ENCODE data around the gene HUNK. TPM values are rescaled to one million over a fixed set of nuclear protein-coding genes. Genes with fewer than 3 reads are reported as not detected.

HUNK gene
- total and polyA plus RNA-seq, 2 of the 8 experiments (the other 6 are each of a cell fraction or from before 2014, with no cell fraction given): 1.9 to 10.2 TPM

DNA sequence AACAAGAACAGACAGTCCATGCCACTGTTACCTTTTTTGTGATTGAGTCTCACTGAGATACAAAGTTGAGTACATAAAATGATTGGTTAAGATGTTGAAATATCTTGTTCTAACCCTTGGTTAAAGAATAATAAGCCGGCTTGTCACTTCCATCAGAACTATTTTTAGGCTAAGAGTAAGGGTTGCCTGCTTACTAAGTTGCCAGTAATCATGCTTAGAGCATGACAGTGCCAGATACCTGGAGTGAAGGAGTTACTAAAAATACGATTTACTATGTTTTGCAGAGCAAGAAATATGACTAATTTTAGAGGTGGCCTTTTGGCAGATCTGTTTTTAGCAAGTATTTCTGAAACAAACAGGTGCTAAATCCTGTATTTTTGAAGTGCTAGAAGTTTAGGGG is 6.0 kb downstream of the HUNK start (continued):
- TF ChIP-seq, protein P1, sequence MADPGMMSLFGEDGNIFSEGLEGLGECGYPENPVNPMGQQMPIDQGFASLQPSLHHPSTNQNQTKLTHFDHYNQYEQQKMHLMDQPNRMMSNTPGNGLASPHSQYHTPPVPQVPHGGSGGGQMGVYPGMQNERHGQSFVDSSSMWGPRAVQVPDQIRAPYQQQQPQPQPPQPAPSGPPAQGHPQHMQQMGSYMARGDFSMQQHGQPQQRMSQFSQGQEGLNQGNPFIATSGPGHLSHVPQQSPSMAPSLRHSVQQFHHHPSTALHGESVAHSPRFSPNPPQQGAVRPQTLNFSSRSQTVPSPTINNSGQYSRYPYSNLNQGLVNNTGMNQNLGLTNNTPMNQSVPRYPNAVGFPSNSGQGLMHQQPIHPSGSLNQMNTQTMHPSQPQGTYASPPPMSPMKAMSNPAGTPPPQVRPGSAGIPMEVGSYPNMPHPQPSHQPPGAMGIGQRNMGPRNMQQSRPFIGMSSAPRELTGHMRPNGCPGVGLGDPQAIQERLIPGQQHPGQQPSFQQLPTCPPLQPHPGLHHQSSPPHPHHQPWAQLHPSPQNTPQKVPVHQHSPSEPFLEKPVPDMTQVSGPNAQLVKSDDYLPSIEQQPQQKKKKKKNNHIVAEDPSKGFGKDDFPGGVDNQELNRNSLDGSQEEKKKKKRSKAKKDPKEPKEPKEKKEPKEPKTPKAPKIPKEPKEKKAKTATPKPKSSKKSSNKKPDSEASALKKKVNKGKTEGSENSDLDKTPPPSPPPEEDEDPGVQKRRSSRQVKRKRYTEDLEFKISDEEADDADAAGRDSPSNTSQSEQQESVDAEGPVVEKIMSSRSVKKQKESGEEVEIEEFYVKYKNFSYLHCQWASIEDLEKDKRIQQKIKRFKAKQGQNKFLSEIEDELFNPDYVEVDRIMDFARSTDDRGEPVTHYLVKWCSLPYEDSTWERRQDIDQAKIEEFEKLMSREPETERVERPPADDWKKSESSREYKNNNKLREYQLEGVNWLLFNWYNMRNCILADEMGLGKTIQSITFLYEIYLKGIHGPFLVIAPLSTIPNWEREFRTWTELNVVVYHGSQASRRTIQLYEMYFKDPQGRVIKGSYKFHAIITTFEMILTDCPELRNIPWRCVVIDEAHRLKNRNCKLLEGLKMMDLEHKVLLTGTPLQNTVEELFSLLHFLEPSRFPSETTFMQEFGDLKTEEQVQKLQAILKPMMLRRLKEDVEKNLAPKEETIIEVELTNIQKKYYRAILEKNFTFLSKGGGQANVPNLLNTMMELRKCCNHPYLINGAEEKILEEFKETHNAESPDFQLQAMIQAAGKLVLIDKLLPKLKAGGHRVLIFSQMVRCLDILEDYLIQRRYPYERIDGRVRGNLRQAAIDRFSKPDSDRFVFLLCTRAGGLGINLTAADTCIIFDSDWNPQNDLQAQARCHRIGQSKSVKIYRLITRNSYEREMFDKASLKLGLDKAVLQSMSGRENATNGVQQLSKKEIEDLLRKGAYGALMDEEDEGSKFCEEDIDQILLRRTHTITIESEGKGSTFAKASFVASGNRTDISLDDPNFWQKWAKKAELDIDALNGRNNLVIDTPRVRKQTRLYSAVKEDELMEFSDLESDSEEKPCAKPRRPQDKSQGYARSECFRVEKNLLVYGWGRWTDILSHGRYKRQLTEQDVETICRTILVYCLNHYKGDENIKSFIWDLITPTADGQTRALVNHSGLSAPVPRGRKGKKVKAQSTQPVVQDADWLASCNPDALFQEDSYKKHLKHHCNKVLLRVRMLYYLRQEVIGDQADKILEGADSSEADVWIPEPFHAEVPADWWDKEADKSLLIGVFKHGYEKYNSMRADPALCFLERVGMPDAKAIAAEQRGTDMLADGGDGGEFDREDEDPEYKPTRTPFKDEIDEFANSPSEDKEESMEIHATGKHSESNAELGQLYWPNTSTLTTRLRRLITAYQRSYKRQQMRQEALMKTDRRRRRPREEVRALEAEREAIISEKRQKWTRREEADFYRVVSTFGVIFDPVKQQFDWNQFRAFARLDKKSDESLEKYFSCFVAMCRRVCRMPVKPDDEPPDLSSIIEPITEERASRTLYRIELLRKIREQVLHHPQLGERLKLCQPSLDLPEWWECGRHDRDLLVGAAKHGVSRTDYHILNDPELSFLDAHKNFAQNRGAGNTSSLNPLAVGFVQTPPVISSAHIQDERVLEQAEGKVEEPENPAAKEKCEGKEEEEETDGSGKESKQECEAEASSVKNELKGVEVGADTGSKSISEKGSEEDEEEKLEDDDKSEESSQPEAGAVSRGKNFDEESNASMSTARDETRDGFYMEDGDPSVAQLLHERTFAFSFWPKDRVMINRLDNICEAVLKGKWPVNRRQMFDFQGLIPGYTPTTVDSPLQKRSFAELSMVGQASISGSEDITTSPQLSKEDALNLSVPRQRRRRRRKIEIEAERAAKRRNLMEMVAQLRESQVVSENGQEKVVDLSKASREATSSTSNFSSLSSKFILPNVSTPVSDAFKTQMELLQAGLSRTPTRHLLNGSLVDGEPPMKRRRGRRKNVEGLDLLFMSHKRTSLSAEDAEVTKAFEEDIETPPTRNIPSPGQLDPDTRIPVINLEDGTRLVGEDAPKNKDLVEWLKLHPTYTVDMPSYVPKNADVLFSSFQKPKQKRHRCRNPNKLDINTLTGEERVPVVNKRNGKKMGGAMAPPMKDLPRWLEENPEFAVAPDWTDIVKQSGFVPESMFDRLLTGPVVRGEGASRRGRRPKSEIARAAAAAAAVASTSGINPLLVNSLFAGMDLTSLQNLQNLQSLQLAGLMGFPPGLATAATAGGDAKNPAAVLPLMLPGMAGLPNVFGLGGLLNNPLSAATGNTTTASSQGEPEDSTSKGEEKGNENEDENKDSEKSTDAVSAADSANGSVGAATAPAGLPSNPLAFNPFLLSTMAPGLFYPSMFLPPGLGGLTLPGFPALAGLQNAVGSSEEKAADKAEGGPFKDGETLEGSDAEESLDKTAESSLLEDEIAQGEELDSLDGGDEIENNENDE (IDR thresholded peaks at IDR 0.05; ENCODE audit: insufficient replicate concordance, low read length): no peak
- TF ChIP-seq SAP30 (IDR thresholded peaks at IDR 0.05; ENCODE audit: insufficient read depth, insufficient replicate concordance, low read length) (no peak), PHF8 (conservative IDR thresholded peaks at IDR 0.05; ENCODE audit: low read depth, low read length) (no peak), MAFK (IDR thresholded peaks at IDR 0.05; ENCODE audit: low read depth, low read length) (no peak), HDAC2 (IDR thresholded peaks at IDR 0.05; ENCODE audit: borderline replicate concordance in 1 of 2, low read depth in 2 of 2, low read length in 2 of 2) (no peak), JUND (IDR thresholded peaks at IDR 0.05; ENCODE audit: low read length) (no peak), CBX8 (IDR thresholded peaks at IDR 0.05; ENCODE audit: borderline replicate concordance, low read depth, low read length) (no peak), TAF1 (IDR thresholded peaks at IDR 0.05; ENCODE audit: low read depth, low read length) (no peak), BACH1 (IDR thresholded peaks at IDR 0.05; ENCODE audit: low read length) (no peak), SIX5 (IDR thresholded peaks at IDR 0.05; ENCODE audit: low read depth, low read length) (no peak), TCF12 (IDR thresholded peaks at IDR 0.05; ENCODE audit: low read depth, low read length) (no peak)
- TF ChIP-seq, protein P2, sequence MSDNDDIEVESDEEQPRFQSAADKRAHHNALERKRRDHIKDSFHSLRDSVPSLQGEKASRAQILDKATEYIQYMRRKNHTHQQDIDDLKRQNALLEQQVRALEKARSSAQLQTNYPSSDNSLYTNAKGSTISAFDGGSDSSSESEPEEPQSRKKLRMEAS (IDR thresholded peaks at IDR 0.05): no peak
